Fibroblast of lung (primary cell): ENCODE data around the gene GNB4.

ENCODE experiments used
- CTCF ChIP-seq, 2 donors: IDR thresholded peaks in 1 of 2; conservative IDR thresholded peaks in 1 of 2; 1 replicate in 1 of 2; 2 replicates in 1 of 2; pipeline ENCODE4 v1.5.1; 2011 to 2012; ENCODE audit warnings: low read length in 2 of 2, control low read depth in 1 of 2, inconsistent platforms in 1 of 2, low read depth in 1 of 2, mild to moderate bottlenecking in 1 of 2
- EZH2 ChIP-seq: IDR thresholded peaks from 2 replicates; pipeline ENCODE4 v1.5.1; 2012; ENCODE audit warnings: low read length, control low read depth, mild to moderate bottlenecking; ENCODE audit errors: missing control alignments

- TF ChIP-seq CTCF (conservative IDR thresholded peaks at IDR 0.05 in 1 of 2, IDR thresholded peaks at IDR 0.05 in 1 of 2; ENCODE audit: low read depth in 1 of 2, low read length in 2 of 2) (no peak), EZH2 (no peak)
These were observed 13.2 kb upstream of the GNB4 start for GRCh38 chr3:179464323-179465092.
